DOHH2 (cell line): ENCODE data around the gene SEC14L1.

Experiments used
- H3F3A ChIP-seq: fragments of 200-600 bp; sonication (generic), shearing (Covaris generic); 2 replicates; pipeline ENCODE4 v1.6.0; 2016; ENCODE audit warnings: antibody characterized with exemption, mild to moderate bottlenecking; ENCODE audit not compliant: control insufficient read depth, insufficient read depth
- H3K27ac ChIP-seq: fragments of 200-600 bp; sonication (generic); 2 replicates; pipeline ENCODE4 v1.5.1; 2014; ENCODE audit warnings: low read depth, mild to moderate bottlenecking, low read length, moderate library complexity
- H3K27me3 ChIP-seq: fragments of 200-600 bp; sonication (generic); 2 replicates; pipeline ENCODE4 v1.6.1; 2014; ENCODE audit warnings: mild to moderate bottlenecking, low read length, mixed read lengths; ENCODE audit not compliant: control insufficient read depth
- H3K36me3 ChIP-seq: fragments of 200-600 bp; sonication (generic); 2 replicates; pipeline ENCODE4 v1.6.1; 2014; ENCODE audit warnings: mild to moderate bottlenecking, low read length, moderate library complexity, mixed read lengths; ENCODE audit not compliant: control insufficient read depth
- H3K4me1 ChIP-seq: fragments of 200-600 bp; sonication (generic); 2 replicates; pipeline ENCODE4 v1.6.1; 2014; ENCODE audit warnings: mild to moderate bottlenecking, low read length, mixed read lengths; ENCODE audit not compliant: control insufficient read depth
- H3K4me2 ChIP-seq: fragments of 200-600 bp; sonication (generic); 2 replicates; pipeline ENCODE4 v1.6.0; 2014; ENCODE audit warnings: mild to moderate bottlenecking, low read length, moderate library complexity
- H3K4me3 ChIP-seq: fragments of 200-600 bp; sonication (generic); 2 replicates; pipeline ENCODE4 v1.5.1; 2014; ENCODE audit warnings: mild to moderate bottlenecking, low read length, mixed read lengths
- H3K79me2 ChIP-seq: fragments of 200-600 bp; sonication (generic); 2 replicates; pipeline ENCODE4 v1.6.1; 2014; ENCODE audit warnings: mild to moderate bottlenecking, low read length, mixed read lengths; ENCODE audit not compliant: control insufficient read depth
- H3K9me2 ChIP-seq: fragments of 200-600 bp; sonication (generic); replicated peaks from 2 replicates; pipeline ENCODE4 v1.6.1; 2014; ENCODE audit warnings: mild to moderate bottlenecking, low read length, mixed read lengths; ENCODE audit not compliant: control insufficient read depth
- H3K9me3 ChIP-seq: fragments of 200-600 bp; sonication (generic); 2 replicates; pipeline ENCODE4 v1.6.1; 2014; ENCODE audit warnings: antibody characterized with exemption, low read length, mixed read lengths; ENCODE audit not compliant: control insufficient read depth, insufficient read depth
- H4K20me1 ChIP-seq: fragments of 200-600 bp; sonication (generic); 2 replicates; pipeline ENCODE4 v1.6.0; 2014; ENCODE audit warnings: low read depth, mild to moderate bottlenecking, antibody characterized with exemption, low read length, moderate library complexity; ENCODE audit not compliant: control insufficient read depth, insufficient read depth
- CTCF ChIP-seq: fragments of 200-600 bp; sonication (generic); IDR thresholded peaks from one replicate; pipeline ENCODE4 v1.5.1; 2014; ENCODE audit warnings: antibody characterized with exemption, mild to moderate bottlenecking, low read depth, low read length; ENCODE audit not compliant: poor library complexity, severe bottlenecking
- EZH2phosphoT487 ChIP-seq: fragments of 200-600 bp; sonication (generic); IDR thresholded peaks from 2 replicates; pipeline ENCODE4 v1.6.1; 2017; ENCODE audit warnings: borderline replicate concordance, mild to moderate bottlenecking, antibody characterized with exemption, low read length, moderate library complexity, mixed read lengths

Gene SEC14L1

GRCh38 chr17:77233635-77234334 is 93.0 kb downstream of the SEC14L1 start:
- Histone ChIP-seq H3K27ac (peak overlapping the region; percentile 43), H3F3A (0 out of 2 replicates have a peak, but pooled peaks cover 5% of the 10 kb centered on the region)

GRCh38 chr17:77234695-77235094 is 93.9 kb downstream of the SEC14L1 start:
- Histone ChIP-seq H3K9me3 (no peaks in the 10 kb centered on the region), H4K20me1 (no peaks in the 10 kb centered on the region), H3K4me1 (peaks cover 32% of the 10 kb centered on the region), H3K4me2 (peak overlapping the region; percentile 54), H3K9me2 (no peaks in the 10 kb centered on the region), H3F3A (0 out of 2 replicates have a peak, but pooled peaks cover 5% of the 10 kb centered on the region), H3K27ac (peak overlapping the region; percentile 43), H3K36me3 (no peaks in the 10 kb centered on the region), H3K4me3 (peak overlapping the region; percentile 28), H3K79me2 (no peaks in the 10 kb centered on the region), H3K27me3 (no peaks in the 10 kb centered on the region)
- TF ChIP-seq CTCF = no peak
- no peak for TF ChIP-seq EZH2phosphoT487

More at GRCh38 chr17:77233635-77234334, 93.0 kb downstream of the SEC14L1 start:
- Histone ChIP-seq H3K9me2 (no peaks in the 10 kb centered on the region), H3K9me3 (no peaks in the 10 kb centered on the region), H3K27me3 (no peaks in the 10 kb centered on the region), H3K4me1 (peaks cover 32% of the 10 kb centered on the region), H4K20me1 (no peaks in the 10 kb centered on the region), H3K36me3 (no peaks in the 10 kb centered on the region), H3K79me2 (no peaks in the 10 kb centered on the region), H3K4me3 (peak overlapping the region; percentile 28), H3K4me2 (peak overlapping the region; percentile 54)
- TF ChIP-seq EZH2phosphoT487 (no peak), CTCF (no peak)

GRCh38 chr17:77235370-77235941 is 94.7 kb downstream of the SEC14L1 start:
- Histone ChIP-seq H3K9me3 (no peaks in the 10 kb centered on the region), H3K4me2 (peak overlapping the region; percentile 54), H3F3A (0 out of 2 replicates have a peak, but pooled peaks cover 5% of the 10 kb centered on the region), H3K9me2 (no peaks in the 10 kb centered on the region), H3K27me3 (no peaks in the 10 kb centered on the region), H3K36me3 (no peaks in the 10 kb centered on the region), H4K20me1 (no peaks in the 10 kb centered on the region), H3K27ac (peak overlapping the region; percentile 43), H3K4me1 (peaks cover 32% of the 10 kb centered on the region), H3K4me3 (peak overlapping the region; percentile 37), H3K79me2 (no peaks in the 10 kb centered on the region)
- TF ChIP-seq EZH2phosphoT487 = no peak
- TF ChIP-seq CTCF = no peak
